K562 (cell line): Measurements from ENCODE around the gene FA2H. TPM values are rescaled to one million over a fixed set of nuclear protein-coding genes. Genes with fewer than 3 reads are reported as not detected.

ENCODE experiments used
- CEBPZ ChIP-seq: fragments of 150-350 bp; IDR thresholded peaks from 2 replicates; pipeline ENCODE4 v1.6.1; 2014; ENCODE audit warnings: low read depth, mild to moderate bottlenecking, low read length, borderline replicate concordance
- CHCHD3 ChIP-seq: fragments of 250-450 bp; sonication (Bioruptor Pico); IDR thresholded peaks from 2 replicates; pipeline ENCODE4 v2.1.2; 2022; ENCODE audit warnings: mild to moderate bottlenecking
- CTCF ChIP-seq, 3 experiments: IDR thresholded peaks in 2 of 3; conservative IDR thresholded peaks in 1 of 3; 2 replicates each; pipeline ENCODE4 v1.5.1; 2011 to 2012; ENCODE audit warnings: low read length in 3 of 3, mild to moderate bottlenecking in 3 of 3, control low read depth in 2 of 3, improper control_type of control experiment in 1 of 3, inconsistent platforms in 1 of 3, low read depth in 1 of 3, mixed read lengths in 1 of 3, moderate library complexity in 1 of 3; ENCODE audit not compliant: insufficient read depth in 2 of 3
- GABPB2 ChIP-seq: fragments of 250-450 bp; sonication (Bioruptor Pico); conservative IDR thresholded peaks from 2 replicates; pipeline ENCODE4 v1.5.1; 2021; ENCODE audit warnings: mild to moderate bottlenecking
- HEY1 ChIP-seq: fragments of 250-450 bp; sonication (Bioruptor Pico); IDR thresholded peaks from 2 replicates; pipeline ENCODE4 v1.5.0; 2020; ENCODE audit warnings: mild to moderate bottlenecking, moderate library complexity, borderline replicate concordance
- HIVEP1 ChIP-seq: fragments of 250-450 bp; sonication (Bioruptor Pico); IDR thresholded peaks from 2 replicates; pipeline ENCODE4 v1.4.0; 2020; ENCODE audit warnings: mild to moderate bottlenecking
- HNRNPK ChIP-seq: fragments of 200-400 bp; formaldehyde crosslinking; IDR thresholded peaks from one replicate; pipeline ENCODE4 v1.6.1; 2018; ENCODE audit warnings: mild to moderate bottlenecking, low read depth, low read length; ENCODE audit not compliant: poor library complexity, severe bottlenecking
- JUND ChIP-seq, 2 experiments: IDR thresholded peaks; 2 replicates in 1 of 2; 3 replicates in 1 of 2; pipeline ENCODE4 v1.6.1; 2011; ENCODE audit warnings: borderline replicate concordance in 2 of 2, low read depth in 2 of 2, low read length in 2 of 2, improper control_type of control experiment in 1 of 2, missing biosample characterization in 1 of 2, missing genetic modification characterization in 1 of 2, missing genetic modification reagents in 1 of 2
- KLF13 ChIP-seq: fragments of 450-650 bp; IDR thresholded peaks from 2 replicates; pipeline ENCODE4 v1.6.1; 2016; ENCODE audit warnings: missing genetic modification characterization, low read depth, mild to moderate bottlenecking, missing compliant biosample characterization, moderate library complexity, borderline replicate concordance
- MYNN ChIP-seq, 2 experiments: sonication (generic); formaldehyde crosslinking in 1 of 2; IDR thresholded peaks; 2 replicates each; pipeline versions ENCODE4 v1.5.0 to v1.6.1; 2016 to 2020; ENCODE audit warnings: antibody characterized with exemption in 1 of 2, missing genetic modification reagents in 1 of 2
- NRF1 ChIP-seq, 2 experiments: fragments of 450-650 bp; IDR thresholded peaks in 1 of 2; conservative IDR thresholded peaks in 1 of 2; 2 replicates each; pipeline ENCODE4 v1.6.1; 2014; ENCODE audit warnings: mild to moderate bottlenecking in 2 of 2
- POLR2G ChIP-seq: fragments of 200-400 bp; formaldehyde crosslinking; IDR thresholded peaks from 2 replicates; pipeline ENCODE4 v1.6.1; 2017; ENCODE audit warnings: low read depth, mild to moderate bottlenecking, antibody characterized with exemption, low read length, moderate library complexity
- RUNX1 ChIP-seq: sonication (generic); IDR thresholded peaks from 2 replicates; pipeline ENCODE4 v1.6.1; 2016; ENCODE audit warnings: antibody characterized with exemption, low read depth
- SIN3B ChIP-seq: fragments of 450-650 bp; IDR thresholded peaks from 2 replicates; pipeline ENCODE4 v1.6.1; 2017; ENCODE audit warnings: low read depth, mild to moderate bottlenecking, moderate library complexity
- SMARCE1 ChIP-seq: fragments of 450-650 bp; IDR thresholded peaks from 2 replicates; pipeline ENCODE4 v1.7.1; 2016; ENCODE audit warnings: mild to moderate bottlenecking
- SMC3 ChIP-seq: conservative IDR thresholded peaks from 2 replicates; pipeline ENCODE4 v1.6.1; 2011; ENCODE audit warnings: low read depth, low read length, improper control_type of control experiment; ENCODE audit not compliant: insufficient read depth
- TFAM ChIP-seq: fragments of 250-450 bp; sonication (Bioruptor Pico); conservative IDR thresholded peaks from 2 replicates; pipeline ENCODE4 v1.5.0; 2021; ENCODE audit warnings: mild to moderate bottlenecking, moderate library complexity
- U2AF2 ChIP-seq: fragments of 200-400 bp; formaldehyde crosslinking; optimal IDR thresholded peaks from 2 replicates; pipeline ENCODE3; 2017; ENCODE audit warnings: low read depth, mild to moderate bottlenecking, low read length
- ZBTB17 ChIP-seq: fragments of 450-650 bp; formaldehyde crosslinking; IDR thresholded peaks from 2 replicates; pipeline ENCODE4 v1.4.0; 2020; ENCODE audit warnings: mild to moderate bottlenecking
- ZNF696 ChIP-seq: fragments of 250-450 bp; sonication (Bioruptor Pico); conservative IDR thresholded peaks from 2 replicates; pipeline ENCODE4 v1.4.0; 2020; ENCODE audit warnings: mild to moderate bottlenecking, moderate library complexity
- ZNF699 ChIP-seq: fragments of 250-450 bp; sonication (Bioruptor Pico); IDR thresholded peaks from 2 replicates; pipeline ENCODE4 v1.8.0; 2021; ENCODE audit warnings: mild to moderate bottlenecking, moderate library complexity; ENCODE audit not compliant: insufficient replicate concordance
- polyA plus RNA-seq, 8 experiments: library from polyadenylated mRNA; depleted of rRNA in 4 of 8; stranded (reverse) in 5 of 8; unstranded in 3 of 8; fragments of >200 nt; fragmentation: Nextera tagmentation in 2 of 8; fragmentation: Illumina TruSeq in 1 of 8; extraction: Ambion mirVana in 2 of 8; extraction: Trizol in 1 of 8; gene quantifications; 2 replicates each; pipeline versions ENCODE4 v1.2.1 to v1.2.3, GENCODE V29; 2011 to 2014; ENCODE audit warnings: inconsistent platforms in 1 of 8, missing spikeins in 1 of 8
- total RNA-seq, 7 experiments: library from RNA; depleted of rRNA in 6 of 7; stranded (reverse); fragments of >200 nt in 6 of 7; fragmentation: Illumina TruSeq in 2 of 7; extraction: Trizol in 2 of 7; gene quantifications; 2 replicates each; pipeline versions ENCODE4 v1.2.1 to v1.2.3, GENCODE V29; 2011 to 2021; ENCODE audit warnings: low replicate concordance in 1 of 7

Gene FA2H
- total and polyA plus RNA-seq, 9 of the 15 experiments (the other 6 are each of a cell fraction or from before 2014, with no cell fraction given): not detected

GRCh38 chr16:74743668-74744299 lies 30.8 kb downstream of the FA2H start (continued):
- TF ChIP-seq CTCF (IDR thresholded peaks at IDR 0.05 in 2 of 3, conservative IDR thresholded peaks at IDR 0.05 in 1 of 3; ENCODE audit: insufficient read depth in 2 of 3, low read depth in 1 of 3, low read length in 3 of 3) (no peak), POLR2G (no peak), ZBTB17 (CRISPR knock-in tag) (no peak), SMC3 (no peak), SIN3B (no peak), JUND (IDR thresholded peaks at IDR 0.05; ENCODE audit: borderline replicate concordance, low read depth, low read length) (peak; percentile 58; the same call in 1 of the 2 replicates), JUND (tag; IDR thresholded peaks at IDR 0.05; ENCODE audit: borderline replicate concordance, low read depth, low read length) (peak; percentile 35; the same call in 1 of the 3 replicates), HNRNPK (no peak), SMARCE1 (0 out of 2 replicates have a peak, but pooled peaks have one; percentile 57), ZNF699 (CRISPR knock-in tag) (no peak), KLF13 (tag) (peak; percentile 56; the same call in 1 of the 2 replicates), CHCHD3 (CRISPR knock-in tag) (no peak), CEBPZ (no peak), ZNF696 (CRISPR knock-in tag) (no peak), U2AF2 (no peak), MYNN (IDR thresholded peaks at IDR 0.05) (no peak), MYNN (CRISPR knock-in tag; IDR thresholded peaks at IDR 0.05) (no peak), TFAM (no peak), NRF1 (conservative IDR thresholded peaks at IDR 0.05 in 1 of 2, IDR thresholded peaks at IDR 0.05 in 1 of 2) (peak; percentile 15 to 29; a peak in 1 of 4 replicates), GABPB2 (no peak), HEY1 (CRISPR knock-in tag) (no peak), RUNX1 (no peak), HIVEP1 (CRISPR knock-in tag) (no peak)
